Right lobe of liver (tissue), 6 donors: ENCODE results near the gene RUNX2. TPM values are rescaled to one million over a fixed set of nuclear protein-coding genes. Genes with fewer than 3 reads are reported as not detected.

Experiments
- ATAC-seq, 4 donors: fragments of 200-7000 bp; cut with Tn5 transposase; one replicate each; pipeline ENCODE4 v1.9.1; 2020; ENCODE audit warnings: mild to moderate bottlenecking in 4 of 4, moderate library complexity in 4 of 4
- DNase-seq, 3 donors: peaks; one replicate each; pipeline ENCODE4 v3.0.0-alpha.2; 2020
- H3K27ac ChIP-seq, 3 donors: fragments of 200-600 bp; one replicate each; pipeline ENCODE4 v1.8.0; 2022
- H3K27me3 ChIP-seq, 2 donors: fragments of 200-600 bp; one replicate each; pipeline ENCODE4 v1.8.0; 2022
- H3K36me3 ChIP-seq, 4 donors: fragments of 200-600 bp; sonication (generic) in 1 of 4; one replicate each; pipeline versions ENCODE4 v1.5.1 to v1.8.0; 2017 to 2022; ENCODE audit warnings: control low read depth in 1 of 4
- H3K4me1 ChIP-seq, 4 donors: fragments of 200-600 bp; sonication (generic) in 1 of 4; one replicate each; pipeline versions ENCODE4 v1.5.1 to v1.8.0; 2017 to 2022; ENCODE audit warnings: control low read depth in 1 of 4
- H3K4me3 ChIP-seq, 3 donors: fragments of 200-600 bp; one replicate each; pipeline ENCODE4 v1.8.0; 2022
- H3K9me3 ChIP-seq, 4 donors: fragments of 200-600 bp; sonication (generic) in 1 of 4; one replicate each; pipeline versions ENCODE4 v1.5.1 to v1.8.0; 2017 to 2022; ENCODE audit warnings: control low read depth in 1 of 4
- CTCF ChIP-seq, 4 donors: fragments of 200-600 bp in 3 of 4; fragments of 450-650 bp in 1 of 4; IDR thresholded peaks; one replicate each; pipeline versions ENCODE4 v1.5.1 to v1.8.0; 2016 to 2022; ENCODE audit warnings: antibody characterized with exemption in 4 of 4, mild to moderate bottlenecking in 2 of 4
- POLR2A ChIP-seq: fragments of 450-650 bp; IDR thresholded peaks from one replicate; pipeline ENCODE4 v1.6.1; 2017; ENCODE audit warnings: antibody characterized with exemption, mild to moderate bottlenecking
- WGBS: methylation state at CpG from one replicate; pipeline ENCODE4 v1.1.6; 2018; ENCODE audit warnings: low coverage, low lambda C conversion rate; ENCODE audit not compliant: insufficient coverage; ENCODE audit errors: missing lambda C conversion rate; 5-methylcytosine and 5-hydroxymethylcytosine counted together
- intact Hi-C, 2 donors: fragments of 100-400 bp; cut with DNase I; formaldehyde crosslinking; loops; one replicate each; pipeline versions ENCODE4 v1.11.2 to v1.14.1; 2022
- total RNA-seq, 6 experiments: library from RNA; depleted of rRNA in 2 of 6; stranded (reverse); fragments of >200 nt in 2 of 6; fragmentation: NEBNext Ultra II Directional in 3 of 6; extraction: Animal tissue kit (Norgen Biotek cat#: 25700) in 3 of 6; gene quantifications; one replicate each; pipeline versions ENCODE4 v1.1.0 to v1.2.4, GENCODE V29; 2016 to 2023
- donor health status: DM: no; HTN: yes; CAD: no.
- donor health status: DM: no; HTN: no; CAD: no.
- donor health status: DM: no; HTN: no; CAD: no.
- donor health status: DM: no; HTN: yes; CAD: no.
- donor health status: DM: no; HTN: yes; CAD: no.

RUNX2 gene
- total RNA-seq, 6 experiments from 2014 or later: 0.15 to 0.80 (median 0.43) TPM

DNA sequence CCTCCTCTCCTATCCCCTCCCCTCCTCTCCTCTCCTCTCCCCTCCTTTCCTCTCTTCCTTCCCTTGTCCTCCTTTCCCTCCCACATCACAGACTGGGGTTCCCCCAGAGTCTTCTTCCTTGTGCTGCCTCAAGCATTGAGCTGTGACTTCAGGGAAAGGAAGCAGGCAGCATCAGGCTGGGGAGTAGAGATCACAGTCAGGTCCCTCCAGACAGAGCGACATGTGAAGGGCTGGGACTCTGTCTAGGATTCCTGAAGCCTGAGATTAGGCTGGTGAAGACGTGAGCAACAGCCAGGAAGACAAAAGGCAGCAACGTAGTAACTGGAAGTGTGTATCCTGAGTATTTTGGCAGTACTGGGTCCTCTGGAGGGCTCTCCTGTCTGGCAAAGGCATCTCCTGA is 315.0 kb downstream of the RUNX2 start:
- no peak for DNase-seq
- Histone ChIP-seq H3K27me3 (no peaks in the 10 kb centered on the region), H3K27ac (no peak overlapping the region), H3K9me3 (no peaks in the 10 kb centered on the region), H3K36me3 (no peaks in the 10 kb centered on the region), H3K4me3 (no peak overlapping the region), H3K4me1 (no peaks in the 10 kb centered on the region)
- intact Hi-C loops: no loop called here
- TF ChIP-seq POLR2A (no peak), CTCF (IDR thresholded peaks at IDR 0.05) (no peak)
- no peak for ATAC-seq
- 38% methylated on average over 2 of the region's 3 CpGs for WGBS

DNA sequence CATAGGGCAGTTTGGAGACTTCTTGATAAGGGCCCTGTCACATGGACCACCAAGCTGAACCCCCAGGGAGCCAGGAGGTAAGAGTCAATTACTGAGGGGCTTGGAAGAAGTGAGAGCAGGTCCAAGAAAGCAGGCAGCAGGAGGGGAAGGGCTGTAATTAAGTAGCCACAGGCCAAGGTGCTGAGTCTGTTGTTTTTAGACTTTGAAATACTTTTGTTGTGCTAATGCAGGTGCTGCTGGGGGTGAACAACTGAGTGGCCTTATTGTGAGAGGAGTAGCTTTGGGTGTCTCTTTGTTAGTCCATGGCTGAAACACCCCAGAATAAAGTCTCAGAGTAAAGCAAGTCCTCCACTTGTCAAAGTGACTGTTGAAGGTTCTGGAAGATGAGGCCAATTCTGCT is 316.6 kb downstream of the RUNX2 start:
- Histone ChIP-seq H3K4me1 (no peaks in the 10 kb centered on the region), H3K9me3 (no peaks in the 10 kb centered on the region), H3K36me3 (no peaks in the 10 kb centered on the region), H3K4me3 (no peak overlapping the region), H3K27me3 (no peaks in the 10 kb centered on the region), H3K27ac (no peak overlapping the region)
- no peak for ATAC-seq
- DNase-seq: no peak
- TF ChIP-seq CTCF (IDR thresholded peaks at IDR 0.05) (no peak), POLR2A (no peak)
- intact Hi-C loops: no loop called here

DNA sequence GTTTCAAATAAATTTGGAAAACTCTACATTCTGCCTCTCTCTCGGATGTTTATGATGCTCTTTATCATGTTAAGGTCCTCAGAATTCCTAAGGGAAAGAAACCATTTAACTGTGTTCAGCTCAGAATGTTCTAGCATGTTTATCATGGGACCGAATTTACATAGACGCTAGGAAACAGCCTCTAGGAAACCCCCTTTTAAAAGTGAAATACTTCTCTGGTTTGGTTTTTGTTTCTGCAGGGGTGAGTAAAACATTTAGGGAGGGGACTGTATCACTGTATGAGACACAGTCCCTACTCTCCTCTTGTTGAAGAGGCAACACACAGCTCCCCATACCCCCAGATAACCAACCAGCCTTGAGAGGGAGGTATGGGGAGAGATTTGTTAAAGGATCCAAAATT is 317.2 kb downstream of the RUNX2 start:
- ATAC-seq (no peak), DNase-seq (no peak)
- WGBS: 60% methylated on average over 3 of the region's 3 CpGs
- H3K4me1 ChIP-seq: no peaks in the 10 kb centered on the region
- no peak for TF ChIP-seq POLR2A
- no peak for TF ChIP-seq CTCF (IDR thresholded peaks at IDR 0.05)
- H3K36me3 ChIP-seq: no peaks in the 10 kb centered on the region
- no peaks in the 10 kb centered on the region for H3K9me3 ChIP-seq
- no peaks in the 10 kb centered on the region for H3K27me3 ChIP-seq
- no peak overlapping the region for H3K27ac ChIP-seq
- no peak overlapping the region for H3K4me3 ChIP-seq
- intact Hi-C loops: no loop called here

GRCh38 chr6:45647341-45648261 is 319.5 kb downstream of the RUNX2 start:
- intact Hi-C loops: no loop called here

More at GRCh38 chr6:45647341-45648261, 319.5 kb downstream of the RUNX2 start:
- ATAC-seq: no peak
- Histone ChIP-seq H3K4me1 (no peaks in the 10 kb centered on the region), H3K27me3 (no peaks in the 10 kb centered on the region), H3K27ac (no peak overlapping the region), H3K9me3 (no peaks in the 10 kb centered on the region), H3K4me3 (no peak overlapping the region), H3K36me3 (no peaks in the 10 kb centered on the region)
- no peak for TF ChIP-seq POLR2A
- no peak for TF ChIP-seq CTCF (IDR thresholded peaks at IDR 0.05)
- no peak for DNase-seq
- 63% methylated on average over 4 of the region's 7 CpGs for WGBS
